ENCODE measurements around the gene RGS17. TPM values are rescaled to one million over a fixed set of nuclear protein-coding genes. Genes with fewer than 3 reads are reported as not detected.

The RGS17 gene
- total RNA-seq, 1 experiment from 2014 or later: 3.2 TPM

- H3K4me3 Mint-ChIP-seq: no peak overlapping the region
- Histone ChIP-seq H3K23ac (ENCODE audit: insufficient read length, low read depth, low read length) (no peak overlapping the region), H2BK15ac (ENCODE audit: low read depth, low read length) (no peak overlapping the region), H3K14ac (ENCODE audit: insufficient read depth, low read length) (no peak overlapping the region), H3K4me1 (ENCODE audit: insufficient read depth, low read length) (no peaks in the 10 kb centered on the region; the same call in 1 of the 2 replicates), H4K91ac (ENCODE audit: insufficient read length, low read depth, low read length) (no peak overlapping the region), H4K8ac (replicated peaks; ENCODE audit: insufficient read length, low read depth, low read length) (no peak overlapping the region), H2BK20ac (ENCODE audit: low read depth, low read length, poor library complexity, severe bottlenecking) (no peak overlapping the region), H3K4ac (ENCODE audit: low read depth, low read length) (no peak overlapping the region), H4K20me1 (ENCODE audit: control insufficient read depth, insufficient read depth, insufficient read length) (no peaks in the 10 kb centered on the region), H3K9me3 (ENCODE audit: control insufficient read depth, low read depth, low read length) (no peaks in the 10 kb centered on the region), H3K4me2 (ENCODE audit: insufficient read depth, insufficient read length, low read length) (no peak overlapping the region), H2BK12ac (ENCODE audit: insufficient read length, low read depth, low read length) (no peak overlapping the region), H3T11ph (ENCODE audit: low read length) (no peak overlapping the region), H3K27ac (ENCODE audit: insufficient read length, low read depth, low read length) (no peak overlapping the region), H3K79me2 (ENCODE audit: insufficient read depth, low read length) (no peaks in the 10 kb centered on the region), H3K9ac (ENCODE audit: extremely low read depth, insufficient read length, low read length) (no peak overlapping the region), H3K56ac (ENCODE audit: insufficient read length, low read depth, low read length) (no peak overlapping the region), H2AFZ (ENCODE audit: low read length) (no peak overlapping the region), H2AK5ac (ENCODE audit: insufficient read length, low read length) (no peak overlapping the region), H3K23me2 (ENCODE audit: insufficient read length, low read depth, low read length, poor library complexity, severe bottlenecking) (no peaks in the 10 kb centered on the region), H4K5ac (ENCODE audit: insufficient read length, low read depth, low read length) (no peak overlapping the region), H3K18ac (ENCODE audit: insufficient read length, low read depth, low read length) (no peak overlapping the region), H2BK120ac (ENCODE audit: low read depth, low read length, poor library complexity, severe bottlenecking) (no peak overlapping the region), H3K79me1 (ENCODE audit: insufficient read depth, low read depth, low read length, poor library complexity, severe bottlenecking) (no peaks in the 10 kb centered on the region), H3K27me3 (ENCODE audit: insufficient read depth, low read length) (no peaks in the 10 kb centered on the region), H2BK5ac (ENCODE audit: insufficient read length, low read length) (no peak overlapping the region)
- no peaks in the 10 kb centered on the region for H3K36me3 Mint-ChIP-seq (ENCODE audit: insufficient read depth in 1 of 3, low read depth in 3 of 3)
- H3K27me3 Mint-ChIP-seq (ENCODE audit: low read depth): peaks cover 2% of the 10 kb centered on the region; the same call in 1 of the 2 replicates
- H3K4me1 Mint-ChIP-seq: peaks cover 4 to 5% of the 10 kb centered on the region in 2 experiments
- H3K27ac Mint-ChIP-seq: no peak overlapping the region
- no peak for TF ChIP-seq CTCF (conservative IDR thresholded peaks at IDR 0.05)
- WGBS (ENCODE audit: extremely low coverage, insufficient read length, low lambda C conversion rate): no CpG with 5 or more reads among the region's 1 CpG
- H3K9me3 Mint-ChIP-seq: no peaks in the 10 kb centered on the region; a peak in 1 of 5 replicates
- no peak for DNase-seq
Measured at GRCh38 chr6:152957796-152958195, 173.3 kb downstream of the RGS17 start.

Other genes starting within 250 kb of the RGS17 start
- 43.2 and 47.6 TPM in 2 replicates for gene FBXO5, start 148.2 kb downstream of the RGS17 start, total RNA-seq (2021)
- gene MTRF1L, start 128.6 kb downstream of the RGS17 start, total RNA-seq (2021): 26.5 and 29.2 TPM in 2 replicates